GM23248 (cell line): ENCODE data around the gene SH3RF3.

Experiments used
- EZH2 ChIP-seq: fragments of 200-600 bp; sonication (generic); IDR thresholded peaks from 2 replicates; pipeline ENCODE4 v1.6.1; 2018; ENCODE audit warnings: antibody characterized with exemption, mild to moderate bottlenecking; ENCODE audit not compliant: insufficient read depth, poor library complexity, severe bottlenecking
- EZH2phosphoT487 ChIP-seq: fragments of 200-600 bp; sonication (generic); IDR thresholded peaks from 2 replicates; pipeline ENCODE4 v1.6.1; 2018; ENCODE audit warnings: antibody characterized with exemption, moderate library complexity, mild to moderate bottlenecking, low read depth; ENCODE audit not compliant: insufficient read depth

DNA sequence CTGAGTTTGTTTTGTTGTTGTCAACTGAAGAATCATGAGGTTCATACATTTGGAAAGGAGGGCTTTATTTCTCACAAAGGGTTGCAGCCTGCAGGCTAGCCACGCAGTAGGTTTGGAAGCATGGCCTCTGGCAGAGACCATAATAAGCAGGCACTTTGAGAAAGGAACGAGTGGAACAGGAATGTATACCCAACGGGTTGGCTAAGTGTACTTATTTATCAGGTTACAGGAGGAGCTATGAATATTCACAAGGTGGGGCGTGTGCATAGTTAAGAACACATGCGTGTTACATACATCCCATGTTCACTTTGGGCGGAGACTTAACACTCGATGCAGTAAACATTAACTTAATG, 30.1 kb upstream of the SH3RF3 start:
- TF ChIP-seq EZH2 (no peak), EZH2phosphoT487 (no peak)
